Renal cortical epithelial cell (primary cell): ENCODE data around the gene TMCO1. TPM values are rescaled to one million over a fixed set of nuclear protein-coding genes. Genes with fewer than 3 reads are reported as not detected.
A peak's percentile ranks its signal among the peaks of the same experiment; 100 is the strongest.
"Not testable (repeated sequence)": the region's sequence is repeated elsewhere in the genome, so short reads cannot be mapped to it uniquely, and the experiment has no call there.

ENCODE experiments used
- DNase-seq: peaks from one replicate; pipeline ENCODE4 v3.0.0-alpha.2; 2011; ENCODE audit warnings: low read depth
- total RNA-seq: library from RNA; depleted of rRNA; stranded (reverse); fragments of >200 nt; gene quantifications from 2 replicates; pipeline ENCODE4 v1.2.3, GENCODE V29; 2014

Gene TMCO1
- total RNA-seq, 1 donor from 2014 or later: 104 TPM

DNA sequence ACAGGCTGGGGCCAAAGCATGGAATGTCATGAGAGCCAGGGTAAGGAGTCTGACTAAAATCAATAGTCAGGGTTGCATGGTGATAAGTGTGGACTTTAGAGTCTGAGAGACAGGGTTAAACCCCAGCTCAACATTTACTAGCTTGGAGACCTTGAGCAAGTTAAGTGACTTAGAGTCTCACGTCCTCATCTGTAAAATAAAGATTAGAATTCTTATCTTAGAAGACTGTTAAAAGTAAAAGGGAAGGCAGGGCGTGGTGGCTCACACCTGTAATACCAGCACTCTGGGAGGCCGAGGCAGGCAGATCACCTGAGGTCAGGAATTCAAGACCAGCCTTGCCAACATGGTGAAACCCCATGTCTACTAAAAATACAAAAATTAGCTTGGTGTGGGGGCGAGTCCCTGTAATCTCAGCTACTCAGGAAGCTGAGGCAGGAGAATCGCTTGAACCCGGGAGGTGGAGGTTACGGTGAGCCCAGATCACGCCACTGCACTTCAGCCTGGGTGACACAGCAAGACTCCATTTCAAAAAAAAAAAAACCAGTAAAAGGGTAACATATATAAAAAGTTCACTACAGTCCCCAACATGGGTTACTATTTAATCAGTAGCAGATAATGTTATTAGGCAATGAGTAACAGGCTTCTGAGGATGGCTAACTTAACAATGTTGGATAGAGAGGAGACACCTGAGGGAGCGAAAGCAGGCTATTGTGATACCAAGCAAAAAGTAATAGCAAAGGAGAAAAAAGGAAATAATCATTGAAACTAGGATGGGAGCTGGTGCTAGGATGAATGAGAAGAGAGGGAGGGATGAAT lies 20.8 kb downstream of the TMCO1 start:
- peak; percentile 48 for DNase-seq

- not testable (repeated sequence) for DNase-seq
Observed at GRCh38 chr1:165744913-165745312, 23.8 kb downstream of the TMCO1 start.

DNA sequence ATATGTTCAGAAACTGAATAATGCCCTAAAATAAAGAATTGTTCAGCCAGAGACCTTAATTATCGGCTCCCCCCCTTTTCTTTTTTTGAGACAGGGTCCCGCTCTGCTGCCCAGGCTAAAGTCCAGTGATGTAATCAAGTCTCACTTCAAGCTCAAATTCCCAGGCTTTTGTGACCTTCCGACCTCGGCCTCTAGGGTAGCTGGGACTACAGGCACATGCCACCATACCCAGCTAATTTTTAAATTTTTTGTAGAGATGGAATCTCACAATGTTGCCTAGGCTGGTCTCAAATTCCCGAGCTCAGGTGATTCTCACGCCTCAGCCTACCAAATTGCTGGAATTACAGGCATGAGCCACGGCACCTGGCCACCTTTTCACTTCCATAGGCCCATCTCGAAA lies 26.5 kb downstream of the TMCO1 start:
- DNase-seq: no peak

DNA sequence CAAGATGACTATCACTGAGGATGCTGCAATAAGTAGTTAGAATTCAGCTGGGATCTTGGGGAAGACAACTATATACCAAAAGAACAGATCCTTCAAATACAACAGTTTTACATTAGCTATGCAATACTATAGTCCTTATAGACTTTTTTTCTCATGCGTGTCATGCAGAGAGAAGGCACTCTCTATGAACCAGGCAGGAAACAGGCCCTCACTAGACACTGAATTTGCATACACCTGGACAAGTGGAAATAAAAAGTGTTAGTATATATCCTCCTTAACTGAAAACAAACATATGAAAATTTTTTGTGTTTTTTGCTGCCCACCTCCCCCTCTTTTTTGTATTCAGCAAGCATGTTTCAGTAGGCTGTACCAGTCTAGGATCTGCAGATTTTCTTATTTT lies 29.9 kb downstream of the TMCO1 start:
- DNase-seq: no peak

- DNase-seq: no peak
Observed at GRCh38 chr1:165737196-165737595, 31.5 kb downstream of the TMCO1 start.

GRCh38 chr1:165734906-165735305 lies 33.8 kb downstream of the TMCO1 start:
- DNase-seq: no peak

DNA sequence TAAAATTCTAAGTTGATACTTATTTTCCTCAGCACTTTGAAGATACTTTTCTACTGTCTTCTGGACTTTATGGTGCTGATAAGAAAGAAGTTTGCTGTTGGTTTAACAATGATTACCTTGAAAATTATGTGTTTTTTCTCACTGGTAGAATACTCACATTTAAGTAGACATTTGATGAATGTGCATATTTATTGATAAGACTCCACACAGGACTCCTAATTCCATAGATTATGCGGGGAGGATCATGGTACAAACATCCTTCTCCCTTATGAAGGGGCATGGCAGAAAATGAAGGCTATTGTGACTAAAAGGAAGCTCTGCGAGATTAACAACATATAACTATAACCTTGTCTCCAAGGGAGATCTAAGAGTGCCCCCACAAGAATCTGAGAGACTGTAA lies 41.8 kb downstream of the TMCO1 start:
- DNase-seq: no peak

DNA sequence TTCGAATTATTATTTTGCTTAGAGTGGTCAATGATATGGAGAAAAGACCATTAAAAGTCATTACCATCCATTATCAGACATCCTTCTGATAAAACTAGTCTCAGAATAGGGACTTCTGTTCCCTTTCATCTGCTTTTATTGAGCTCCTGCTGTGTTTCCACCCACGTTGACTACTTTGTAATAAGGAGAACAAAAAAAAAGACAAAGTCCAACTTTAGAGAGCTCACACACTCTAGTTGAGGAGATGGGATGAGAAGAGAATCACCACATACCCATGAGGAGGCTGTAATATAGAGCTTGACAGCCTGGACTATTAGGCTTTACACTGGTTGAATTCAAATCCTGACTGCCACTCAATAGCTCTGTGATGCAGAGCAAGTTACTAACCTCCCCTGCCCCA lies 42.5 kb downstream of the TMCO1 start:
- DNase-seq: no peak

DNA sequence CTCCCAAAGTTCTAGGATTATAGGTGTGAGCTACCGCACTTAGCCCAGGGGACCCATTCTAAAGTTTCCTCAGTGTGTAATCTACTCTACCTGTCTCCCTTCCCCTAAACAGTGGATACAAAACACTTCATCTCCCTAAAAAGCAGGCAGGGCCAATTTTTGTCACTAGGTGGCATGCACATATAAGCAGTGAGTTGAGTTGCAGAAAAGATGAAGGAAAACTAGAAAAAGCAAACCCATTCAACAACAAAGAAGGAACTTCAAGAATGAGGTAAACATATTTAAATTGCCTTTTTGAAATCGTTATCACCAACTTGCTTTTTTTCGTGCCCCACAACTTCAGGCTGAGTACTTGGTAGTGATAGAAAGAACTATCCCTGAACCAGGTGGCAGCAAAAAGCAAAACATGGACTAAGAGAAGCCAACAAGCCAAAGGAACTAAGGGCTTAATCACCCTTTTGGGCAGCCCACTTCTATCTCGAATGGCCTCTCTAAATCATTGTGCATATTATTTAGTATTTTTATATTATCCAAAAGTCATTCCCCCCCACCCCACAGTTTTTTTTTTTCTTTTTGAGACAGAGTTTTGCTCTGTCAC lies 50.7 kb downstream of the TMCO1 start:
- peak; percentile 63 for DNase-seq

- DNase-seq: not testable (repeated sequence)
Observed at GRCh38 chr1:165716265-165717051, 52.2 kb downstream of the TMCO1 start.

DNA sequence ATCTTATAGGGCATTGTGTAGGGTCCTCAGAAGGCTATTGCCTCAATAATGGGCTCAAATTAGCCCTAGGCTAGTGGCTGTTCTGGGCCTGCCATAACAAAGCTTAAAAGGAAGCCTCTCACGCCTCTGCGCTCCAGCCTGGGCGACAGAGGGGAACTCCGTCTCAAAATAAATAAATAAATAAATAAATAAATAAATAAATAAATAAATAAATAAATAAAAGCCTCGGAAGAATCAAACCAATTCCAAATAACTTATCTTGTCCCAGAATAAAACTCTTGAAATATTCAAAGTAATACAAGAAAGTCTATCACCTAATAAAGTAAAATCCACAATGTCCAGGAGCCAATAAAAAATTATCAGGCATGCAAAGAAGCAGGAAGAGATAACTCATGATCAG lies 55.9 kb downstream of the TMCO1 start:
- DNase-seq: no peak

GRCh38 chr1:165707984-165708706 lies 60.5 kb downstream of the TMCO1 start:
- no peak for DNase-seq

GRCh38 chr1:165703648-165704047 lies 65.0 kb downstream of the TMCO1 start:
- DNase-seq: peak; percentile 56

- DNase-seq: not testable (repeated sequence)
Observed at GRCh38 chr1:165701922-165702321, 66.7 kb downstream of the TMCO1 start.

- no peak for DNase-seq
Observed at GRCh38 chr1:165699577-165699976, 69.1 kb downstream of the TMCO1 start.

- DNase-seq: no peak
Observed at GRCh38 chr1:165698761-165699052, 70.0 kb downstream of the TMCO1 start.

GRCh38 chr1:165697881-165698760 lies 70.5 kb downstream of the TMCO1 start, which contains the start of gene ALDH9A1:
Gene ALDH9A1 (minus strand): TSS chr1:165698562. CDS start chr1:165698558, 4 bp downstream.
- peak; percentile 49 for DNase-seq

DNA sequence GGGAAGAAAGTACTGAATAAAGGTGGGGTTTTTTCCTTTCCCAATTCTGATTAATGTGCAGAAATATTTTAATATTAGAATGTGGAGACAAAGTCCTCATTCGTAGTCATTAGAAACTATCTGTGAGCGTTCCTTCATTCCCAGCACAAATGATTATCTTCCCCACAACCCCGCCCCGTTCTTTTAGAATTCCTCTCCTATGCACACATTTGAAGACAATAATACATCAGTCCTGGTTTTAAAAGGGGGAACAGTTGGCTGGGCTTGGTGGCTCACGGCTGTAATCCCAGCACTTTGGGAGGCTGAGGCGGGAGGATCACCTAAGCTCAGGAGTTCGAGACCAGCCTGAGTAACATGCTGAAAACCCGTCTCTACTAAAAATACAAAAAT lies 71.2 kb downstream of the TMCO1 start:
- DNase-seq: no peak

DNA sequence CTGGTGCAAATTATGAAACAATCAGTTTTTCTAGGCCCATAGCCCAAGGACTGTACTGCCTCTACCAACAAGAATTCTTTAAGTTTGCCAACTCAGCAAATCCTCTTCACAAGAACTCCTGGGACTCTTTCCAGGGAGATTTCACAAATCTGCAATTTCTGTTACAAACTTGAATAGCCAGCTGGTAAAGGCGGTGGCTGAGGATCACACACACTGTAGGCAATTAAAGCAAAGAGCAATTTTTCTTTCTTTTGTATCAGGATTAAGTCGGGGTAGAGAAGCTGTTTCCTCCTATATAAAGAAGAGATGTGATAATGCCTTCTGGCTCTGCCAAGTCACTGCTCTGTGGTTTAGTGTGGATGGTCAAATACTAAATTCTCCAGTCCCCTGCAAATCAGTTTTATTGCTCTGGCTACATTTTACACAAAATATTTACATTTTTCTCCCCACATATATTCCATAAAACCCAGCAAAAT lies 72.0 kb downstream of the TMCO1 start:
- peak; percentile 77 for DNase-seq

- no peak for DNase-seq
Observed at GRCh38 chr1:165695031-165695430, 73.6 kb downstream of the TMCO1 start.

DNA sequence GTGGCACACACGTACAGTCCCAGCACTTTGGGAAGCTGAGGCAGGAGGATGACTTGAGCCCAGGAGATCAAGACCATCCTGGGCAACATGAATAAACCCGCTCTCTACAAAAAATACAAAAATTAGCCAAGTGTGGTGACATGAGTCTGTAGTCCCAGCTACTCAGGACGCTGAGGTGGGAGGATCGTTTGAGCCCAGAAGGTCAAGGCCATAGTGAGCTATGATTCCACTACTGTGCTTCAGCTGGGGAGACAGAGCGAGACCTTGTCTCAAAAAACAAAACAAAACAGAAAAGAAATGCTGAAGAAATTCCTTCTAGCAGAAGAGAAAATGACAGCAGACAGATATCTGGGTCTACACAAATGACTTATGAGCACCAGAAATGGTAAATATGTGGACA lies 80.6 kb downstream of the TMCO1 start:
- DNase-seq: no peak
